Suppressor macrophage treated with lipopolysaccharide for 1 hour (primary cell): ENCODE data around the gene PLPPR1.
A peak's percentile ranks its signal among the peaks of the same experiment; 100 is the strongest.
"Not testable (repeated sequence)": the region's sequence is repeated elsewhere in the genome, so short reads cannot be mapped to it uniquely, and the experiment has no call there.

ENCODE experiments used
- DNase-seq, 3 donors: peaks; one replicate each; pipeline ENCODE4 v3.0.0-alpha.2; 2020 to 2022

PLPPR1 gene

DNA sequence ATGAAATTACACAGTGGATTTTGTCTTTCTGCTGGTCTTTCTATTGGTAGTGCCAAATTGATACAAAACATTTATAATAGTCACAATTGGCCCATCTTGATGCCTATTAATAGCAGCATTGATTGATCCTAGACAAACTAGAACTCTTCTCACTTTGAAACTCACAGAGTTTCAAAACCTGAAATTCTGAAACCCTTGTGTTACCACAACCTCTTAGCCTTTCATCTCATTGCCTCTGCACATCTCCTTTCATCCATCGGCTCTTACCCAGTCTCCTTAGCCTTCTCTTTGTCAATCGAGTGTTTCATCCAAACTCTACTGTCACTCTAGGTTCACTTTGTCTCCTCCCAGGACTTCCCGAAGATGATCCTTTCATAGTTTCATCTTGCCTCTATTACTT is 22.1 kb downstream of the PLPPR1 start:
- DNase-seq: no peak

DNA sequence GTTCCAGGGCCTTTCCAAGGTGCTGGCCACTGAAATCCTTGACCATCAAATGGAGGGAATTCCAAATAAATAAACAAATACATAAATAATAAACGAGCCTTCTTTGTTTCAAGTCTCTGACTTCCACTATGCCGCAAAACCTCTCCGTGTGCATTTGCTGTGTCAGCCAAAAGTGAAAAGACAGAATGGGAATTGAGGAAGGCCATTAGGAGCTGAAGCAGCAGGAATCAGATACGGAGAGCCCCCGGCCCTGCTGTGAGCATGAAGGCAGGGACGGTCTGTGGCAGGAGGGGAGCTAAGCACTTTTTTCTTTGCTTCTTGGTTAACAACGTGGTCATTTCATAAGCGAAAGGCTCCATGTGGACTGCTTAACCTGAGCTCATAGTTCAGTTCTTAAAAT is 26.1 kb downstream of the PLPPR1 start:
- DNase-seq: no peak

DNA sequence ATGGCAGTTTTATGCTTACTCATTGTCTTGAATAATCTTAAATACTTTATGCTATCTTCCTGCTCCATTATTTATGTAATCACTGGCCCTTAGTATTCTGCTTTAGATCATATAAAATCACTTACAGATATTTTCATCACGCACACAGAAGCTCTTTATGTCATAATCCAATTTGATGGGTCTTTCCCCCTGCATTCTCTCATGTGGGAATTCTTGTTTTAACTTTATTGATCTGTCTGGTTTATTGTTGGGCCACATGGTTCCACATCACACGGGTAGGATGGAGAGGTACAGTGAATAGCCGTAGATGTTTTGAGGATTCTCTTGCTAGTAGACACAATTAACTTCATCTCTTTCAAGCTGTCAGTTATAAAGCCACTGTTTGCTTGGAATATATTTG is 27.0 kb downstream of the PLPPR1 start:
- DNase-seq: no peak

DNA sequence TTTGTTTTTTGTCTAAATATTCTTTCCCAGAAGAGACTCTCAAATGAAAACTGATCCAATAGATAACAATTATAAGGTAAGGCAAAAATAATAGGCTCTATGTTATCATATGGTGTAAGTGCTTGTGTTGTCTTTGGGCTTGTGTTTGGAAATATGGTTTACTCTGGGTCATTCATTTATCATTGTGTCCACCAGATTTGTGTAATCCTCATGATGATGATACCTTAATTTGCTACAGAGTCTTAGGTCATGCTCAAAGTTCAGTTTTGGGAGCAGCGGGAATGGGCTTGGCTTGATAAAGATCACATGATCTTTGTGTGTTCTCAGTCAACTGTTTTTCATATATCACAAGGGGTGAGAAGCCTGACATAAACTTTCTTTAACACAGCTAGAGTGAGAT is 34.2 kb downstream of the PLPPR1 start:
- no peak for DNase-seq

DNA sequence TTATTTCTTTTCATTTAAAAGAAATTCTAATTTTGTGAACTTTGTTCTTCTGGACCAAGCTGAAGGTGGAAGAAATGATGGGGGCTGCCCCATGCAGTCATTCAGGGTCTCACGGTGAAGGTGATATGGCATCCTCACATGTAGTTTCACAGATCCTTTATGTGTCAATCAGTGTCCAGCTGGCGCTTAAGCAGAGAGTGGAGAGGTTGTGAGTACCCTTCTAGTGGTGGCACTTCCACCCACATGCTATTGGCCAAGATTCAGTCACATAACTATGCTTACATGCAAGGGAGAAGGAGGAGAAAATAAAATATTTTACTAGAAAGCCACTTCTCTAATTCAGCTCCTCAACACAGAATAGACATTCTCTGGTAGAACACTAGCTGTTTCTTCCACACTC is 34.7 kb downstream of the PLPPR1 start:
- DNase-seq: no peak

DNA sequence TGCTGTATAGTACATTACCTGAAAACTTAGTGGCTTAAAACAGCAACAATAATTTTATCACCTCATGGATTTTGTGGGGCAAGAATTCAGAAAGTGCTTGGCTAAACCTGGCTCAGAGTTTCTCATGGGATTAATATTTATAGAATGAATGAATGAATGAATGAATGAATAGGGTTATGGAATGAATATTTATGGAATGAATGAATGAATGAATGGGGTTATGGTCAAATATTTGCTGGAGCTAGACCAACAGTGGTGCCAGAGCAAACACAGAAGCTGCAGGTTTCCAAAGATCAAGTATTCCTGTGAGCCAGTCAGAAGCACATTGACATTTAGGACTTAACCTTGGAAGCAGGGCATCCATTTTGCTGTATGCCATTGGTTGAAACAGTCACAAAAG is 35.7 kb downstream of the PLPPR1 start:
- no peak for DNase-seq

DNA sequence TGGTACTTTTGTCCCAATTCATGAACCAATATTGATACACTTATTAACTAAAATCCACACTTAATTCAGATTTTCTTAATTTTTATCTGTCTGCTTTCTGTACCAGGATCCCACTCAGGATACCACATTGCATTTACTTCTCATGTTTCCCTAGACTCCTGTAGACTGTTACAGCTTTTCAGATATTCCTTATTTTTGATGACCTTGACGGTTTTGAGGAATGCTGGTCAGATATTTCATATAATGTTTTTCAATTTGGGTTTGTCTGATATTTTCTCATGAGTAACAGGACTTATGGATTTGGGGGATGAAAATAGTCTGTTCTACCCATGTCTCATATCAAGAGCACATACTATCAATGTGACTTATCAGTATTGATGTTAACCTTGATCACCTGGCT is 37.4 kb downstream of the PLPPR1 start:
- DNase-seq: no peak

DNA sequence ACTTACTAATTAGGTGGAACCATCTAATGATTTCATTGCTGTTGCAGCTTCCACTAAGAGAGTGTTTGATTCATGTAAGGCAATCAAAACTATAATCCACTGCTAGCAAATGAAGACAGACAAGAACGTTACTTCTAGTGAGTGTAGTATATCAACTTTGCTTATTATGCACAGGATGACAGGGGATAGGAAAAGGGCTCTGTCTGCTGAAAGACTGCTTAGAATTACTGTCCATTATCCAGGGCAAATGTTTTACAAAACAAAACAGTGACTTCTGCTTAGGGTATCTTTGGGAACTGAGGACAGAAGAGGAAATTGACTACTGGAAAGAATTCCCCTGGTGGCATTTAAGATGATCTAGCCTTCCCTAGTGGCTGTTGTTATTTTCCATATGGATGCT is 40.2 kb downstream of the PLPPR1 start:
- no peak for DNase-seq

DNA sequence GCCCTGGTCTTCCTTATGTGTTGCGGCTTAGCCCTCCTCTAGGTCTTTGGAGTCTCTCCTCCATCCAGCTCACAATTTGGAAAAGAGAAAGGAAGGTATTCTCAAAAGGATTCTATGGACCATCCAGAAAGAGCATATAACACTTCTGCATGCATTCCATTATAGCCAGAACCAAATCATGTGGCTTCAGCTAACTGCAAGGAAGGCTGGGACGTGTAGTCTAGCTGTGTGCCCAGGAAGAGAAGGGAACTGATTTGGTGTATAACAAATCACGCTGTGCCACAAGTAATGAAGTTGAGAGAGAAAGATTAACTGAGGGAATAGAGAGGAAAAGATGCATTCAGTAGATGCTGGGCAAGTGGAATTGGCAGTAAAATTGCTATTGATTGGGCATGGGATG is 43.7 kb downstream of the PLPPR1 start:
- no peak for DNase-seq

DNA sequence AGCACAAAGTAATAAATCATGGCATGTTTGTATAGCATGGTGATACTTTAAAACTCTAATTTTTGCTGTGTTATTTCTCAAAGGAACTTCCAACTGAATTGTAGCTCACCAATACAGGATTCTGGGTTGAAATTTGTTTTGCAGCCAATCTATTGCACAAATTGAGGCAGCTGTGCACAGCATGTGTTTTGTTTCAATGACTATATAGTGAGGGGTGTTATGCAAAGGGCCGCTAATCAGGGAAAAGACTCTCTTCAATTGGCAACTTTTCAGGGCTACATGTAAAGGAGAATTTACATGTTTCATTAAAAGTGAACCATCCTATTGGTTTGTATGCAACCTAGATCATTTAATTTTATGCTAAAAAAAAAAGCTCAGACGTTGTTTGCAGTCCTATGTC is 44.6 kb downstream of the PLPPR1 start:
- no peak for DNase-seq

DNA sequence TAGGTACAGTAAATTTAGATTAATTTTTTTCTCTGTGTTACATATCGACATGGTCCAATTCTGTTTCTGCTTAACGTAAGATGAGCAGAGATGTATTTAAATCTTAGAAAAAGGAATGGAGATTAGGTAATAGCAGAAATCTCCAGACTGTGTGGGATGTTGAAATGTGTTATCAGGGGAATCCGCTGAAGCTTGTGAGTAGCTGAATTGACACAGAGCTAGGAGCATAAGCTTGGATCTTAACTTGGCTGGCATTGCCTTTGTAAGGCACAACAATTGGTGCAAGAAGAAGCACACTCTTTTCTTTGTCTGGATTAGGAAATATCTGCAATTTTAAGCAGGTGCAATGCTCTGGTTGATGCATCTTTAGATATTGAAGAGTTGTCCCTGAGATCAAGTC is 53.1 kb downstream of the PLPPR1 start:
- no peak for DNase-seq

DNA sequence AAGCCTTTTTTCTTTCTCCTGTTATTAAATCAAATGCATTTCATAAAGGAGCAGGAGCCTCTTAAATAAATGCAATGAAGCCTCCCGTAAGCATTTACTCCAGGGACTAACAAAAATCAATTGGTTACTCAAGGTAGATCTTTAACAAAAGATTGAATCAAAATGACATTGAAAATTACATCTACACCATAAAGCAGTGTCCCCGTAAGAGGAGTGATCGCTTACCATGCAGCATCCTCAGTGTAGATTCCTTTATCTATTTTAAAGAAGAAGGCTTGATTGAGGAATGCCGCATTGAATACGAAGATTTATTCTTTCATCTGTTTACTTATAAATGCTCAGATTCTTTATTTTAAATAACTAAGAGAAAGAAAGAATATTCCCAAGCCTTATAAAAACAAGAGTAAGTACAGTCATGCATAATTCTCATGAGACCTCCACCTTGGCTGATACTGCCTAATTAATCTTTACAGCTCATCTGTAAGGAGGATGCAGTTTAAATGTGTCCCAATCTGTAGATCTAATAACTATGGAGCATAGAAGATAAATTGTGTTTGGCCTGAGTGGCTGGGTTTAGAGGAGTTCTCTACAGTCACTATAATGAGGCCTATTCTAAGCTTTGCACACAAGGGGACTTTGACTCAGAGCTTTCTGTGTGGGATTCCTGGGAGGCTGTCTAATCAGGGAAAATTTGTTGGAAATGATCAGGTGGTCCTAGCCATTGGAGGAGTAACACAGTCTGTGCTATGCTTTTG is 55.1 kb downstream of the PLPPR1 start:
- no peak for DNase-seq

DNA sequence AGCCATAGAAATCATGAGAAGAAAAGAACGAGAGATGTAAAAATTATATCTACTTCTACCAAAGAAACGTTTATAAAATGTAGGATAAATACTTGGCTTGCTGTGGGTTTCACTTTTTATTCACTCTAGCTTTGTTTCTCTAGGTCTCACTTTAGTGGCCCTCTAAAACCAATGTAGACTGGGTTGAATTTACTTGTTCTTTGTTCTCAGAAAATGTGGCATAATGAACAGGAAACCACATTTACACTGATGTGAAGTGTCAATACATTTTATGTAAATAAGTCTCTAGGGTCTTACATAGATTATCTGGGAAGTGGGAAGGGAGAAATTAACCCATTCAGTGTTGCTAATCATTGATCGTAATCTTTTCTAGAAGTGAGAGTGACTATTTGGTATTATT is 58.9 kb downstream of the PLPPR1 start:
- DNase-seq: no peak

DNA sequence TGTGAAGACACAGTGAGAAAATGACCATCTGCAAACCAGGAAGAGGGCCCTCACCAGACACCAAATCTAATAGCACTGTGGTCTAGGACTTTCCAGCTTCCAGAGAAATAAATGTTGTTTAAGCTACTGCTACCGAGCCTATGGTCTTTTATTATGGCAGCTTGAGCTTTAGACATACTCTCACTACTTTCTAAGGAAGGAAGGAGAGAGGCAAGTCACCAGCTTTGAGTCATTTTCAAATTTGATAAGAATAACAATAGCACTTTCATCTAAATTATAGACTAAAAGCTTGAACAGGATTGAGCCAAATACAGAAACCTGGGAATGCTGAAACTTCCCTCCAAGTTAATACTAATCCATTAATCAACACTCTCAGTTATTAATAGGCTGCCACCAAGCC is 64.4 kb downstream of the PLPPR1 start:
- DNase-seq: no peak

DNA sequence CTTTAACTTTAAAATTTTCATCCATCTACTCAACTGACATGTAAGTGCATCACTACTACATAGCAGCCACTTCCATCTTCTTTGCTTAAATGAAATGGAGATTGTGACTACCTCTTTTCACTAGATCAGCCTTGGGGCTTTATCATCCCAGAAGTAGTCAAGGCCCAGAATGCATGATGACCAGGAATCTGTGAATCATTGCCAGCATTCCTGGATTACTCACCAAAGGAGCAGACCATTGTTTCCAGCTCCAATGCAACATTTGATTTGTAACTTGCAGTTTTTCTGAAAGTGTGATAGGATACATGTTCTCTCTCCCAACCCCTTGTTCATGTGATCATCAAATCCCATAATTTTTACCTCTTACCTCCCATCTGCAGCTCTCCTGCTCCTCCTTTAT is 65.1 kb downstream of the PLPPR1 start:
- no peak for DNase-seq

DNA sequence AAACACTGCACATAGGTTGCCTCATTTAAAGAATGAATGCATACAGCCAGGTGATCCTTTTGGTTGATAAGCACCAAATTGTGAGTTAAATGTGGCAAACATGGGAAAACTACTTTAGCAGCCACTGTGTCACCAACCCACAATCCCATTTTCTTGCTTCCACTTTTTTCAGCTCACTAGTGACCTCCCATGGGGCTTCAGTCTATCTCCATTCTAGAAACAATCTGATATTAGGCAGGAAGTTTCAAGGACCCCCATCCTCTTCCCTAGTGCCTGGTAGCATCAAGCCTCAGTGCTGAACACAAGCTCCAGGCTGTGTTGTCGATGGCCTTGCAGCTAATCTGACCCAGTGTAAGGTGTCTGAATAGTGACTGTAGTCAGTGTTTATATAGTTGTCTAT is 66.2 kb downstream of the PLPPR1 start:
- no peak for DNase-seq

DNA sequence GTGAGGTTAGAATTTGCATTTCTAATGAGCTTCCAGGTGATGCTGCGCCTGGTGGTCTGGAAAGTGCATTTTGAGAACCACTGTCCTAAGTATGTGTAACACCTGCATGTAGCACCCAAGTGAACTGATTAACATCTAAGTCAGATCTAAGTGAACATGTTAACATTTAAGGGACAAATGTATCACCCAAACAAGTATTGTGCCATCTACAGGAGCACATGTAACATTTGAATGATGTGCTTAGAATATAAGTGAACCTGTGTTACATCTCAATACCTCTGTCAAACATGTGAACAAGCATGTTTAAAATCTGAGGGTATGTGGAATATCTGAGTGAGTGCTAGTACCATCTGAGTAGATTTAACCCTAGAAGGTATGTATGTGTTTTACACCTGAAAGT is 68.7 kb downstream of the PLPPR1 start:
- DNase-seq: no peak

DNA sequence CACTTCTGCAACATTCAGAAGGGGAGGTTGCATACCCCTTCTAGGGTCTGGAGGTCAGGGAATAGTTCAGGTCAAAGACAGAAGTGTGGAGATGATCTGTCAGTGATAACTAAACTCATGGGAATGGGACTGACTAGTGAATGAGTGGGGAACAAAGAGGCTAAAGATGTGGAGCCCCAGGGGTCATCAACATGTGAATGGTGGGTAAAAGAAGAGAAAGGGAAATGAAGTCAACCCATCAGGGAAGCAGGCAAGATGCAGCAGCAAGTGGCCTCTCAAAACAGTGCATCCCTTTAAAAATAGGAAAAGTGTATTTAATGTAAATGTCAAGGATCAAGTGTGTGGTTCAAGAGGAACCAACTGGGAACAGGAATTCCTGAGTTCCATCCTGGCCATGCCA is 69.9 kb downstream of the PLPPR1 start:
- DNase-seq: no peak

DNA sequence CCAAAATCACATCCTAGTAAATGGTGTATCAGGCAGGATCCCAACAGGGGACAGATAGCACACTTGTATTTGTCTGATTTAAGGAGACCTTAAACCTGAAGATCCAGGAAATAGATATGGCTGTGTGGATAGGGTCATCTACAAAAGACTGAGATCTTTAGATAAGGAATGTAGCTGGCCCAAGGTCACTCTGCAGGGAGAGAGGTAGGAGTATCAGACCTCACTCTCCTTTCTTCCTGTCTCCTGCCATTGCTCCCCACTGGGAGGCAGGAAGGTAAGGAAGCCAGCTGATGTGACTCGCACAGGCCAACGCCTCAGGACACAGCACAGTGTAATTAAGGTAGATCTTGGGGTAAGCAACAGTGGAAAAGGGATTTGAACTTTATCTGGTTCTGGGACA is 85.8 kb downstream of the PLPPR1 start:
- no peak for DNase-seq

DNA sequence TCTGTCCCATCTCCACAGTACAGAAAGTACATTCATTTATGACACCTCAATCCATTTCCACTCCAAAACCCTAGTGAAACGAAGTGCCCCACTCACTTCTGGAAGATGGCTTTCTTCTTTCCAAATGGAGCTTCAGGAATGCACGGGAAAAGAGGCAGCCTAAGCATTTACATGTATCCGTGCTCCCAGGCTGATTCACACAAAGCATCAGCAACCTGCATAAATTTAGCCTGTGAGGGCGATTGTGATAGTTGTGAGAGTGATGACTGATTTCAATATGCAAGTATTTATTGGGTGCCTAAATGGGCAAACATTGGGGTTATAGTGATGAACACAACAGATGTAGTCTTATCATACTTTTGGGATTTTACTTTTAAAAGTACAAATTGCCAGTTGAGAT is 86.6 kb downstream of the PLPPR1 start:
- no peak for DNase-seq

DNA sequence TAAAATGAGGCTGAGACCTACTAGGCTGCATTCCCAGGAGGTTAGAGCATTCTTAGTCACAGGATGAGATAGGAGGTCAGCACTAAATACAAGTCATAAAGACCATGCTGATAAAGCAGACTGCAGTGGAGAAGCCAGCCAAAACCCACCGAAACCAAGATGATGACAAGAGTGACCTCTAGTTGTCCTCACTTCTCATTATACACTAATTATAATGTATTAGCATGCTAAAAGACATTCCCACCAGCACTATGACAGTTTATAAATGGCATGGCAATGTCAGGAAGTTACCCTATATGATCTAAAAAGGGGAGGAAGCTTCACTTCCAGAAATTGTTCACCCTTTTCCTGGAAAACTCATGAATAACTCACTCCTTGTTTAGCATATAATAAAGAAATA is 88.6 kb downstream of the PLPPR1 start:
- DNase-seq: no peak

DNA sequence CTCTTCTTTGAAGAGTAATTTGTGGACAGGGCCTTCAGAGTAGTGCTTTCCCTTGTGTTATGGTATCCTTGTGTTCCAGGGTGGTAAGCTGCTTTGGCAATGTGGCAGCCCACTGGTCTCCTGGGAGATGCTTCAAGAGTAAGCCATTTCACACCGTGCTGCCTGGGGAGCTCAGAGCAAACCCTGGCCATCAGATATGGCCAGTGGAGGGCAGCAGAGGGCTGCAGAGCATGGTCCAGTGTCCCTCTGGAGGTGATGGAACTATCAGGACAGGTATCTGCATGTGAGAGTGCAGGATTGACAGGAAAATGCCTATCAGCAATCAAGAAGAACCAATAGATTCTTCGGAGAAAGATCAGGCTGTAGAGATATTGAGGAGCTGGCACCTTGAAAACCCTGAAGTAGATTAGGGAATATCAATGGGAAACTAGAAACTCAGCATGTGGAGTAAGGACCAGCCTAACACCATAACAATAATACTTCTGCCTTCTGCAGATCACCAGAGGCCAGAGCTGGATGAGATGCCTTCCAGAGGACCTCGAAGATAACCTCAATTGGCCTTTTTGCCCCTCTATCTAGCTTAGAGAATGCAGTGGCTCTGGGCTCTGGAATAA is 90.8 kb downstream of the PLPPR1 start:
- DNase-seq: peak in 2 of 3 donors; percentile 7 to 26

DNA sequence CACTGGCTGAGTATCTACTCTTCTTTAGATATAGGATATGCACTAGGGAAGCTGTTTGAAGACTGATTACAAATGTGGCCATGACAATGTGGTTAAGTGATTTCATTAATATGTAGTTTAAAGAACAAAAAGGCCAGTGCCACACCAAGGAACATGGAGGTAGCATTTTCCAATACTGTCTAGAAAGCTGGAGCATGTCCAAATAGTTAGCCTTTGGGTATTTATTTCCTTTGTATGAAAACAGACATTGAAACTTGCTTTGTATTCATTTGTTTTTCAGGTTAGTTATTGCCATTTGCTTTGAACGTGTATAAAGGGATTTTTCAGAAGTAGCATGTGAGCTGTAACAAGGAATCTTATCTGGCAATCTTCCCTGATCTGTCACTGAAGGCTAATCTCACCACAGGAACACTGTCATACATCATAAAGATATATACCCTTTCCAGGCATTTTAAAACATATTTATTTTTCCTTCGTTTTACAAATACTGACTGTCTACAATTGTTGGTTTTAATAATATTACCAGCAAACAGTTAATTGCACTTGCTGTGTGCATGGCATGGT is 93.4 kb downstream of the PLPPR1 start:
- no peak for DNase-seq

DNA sequence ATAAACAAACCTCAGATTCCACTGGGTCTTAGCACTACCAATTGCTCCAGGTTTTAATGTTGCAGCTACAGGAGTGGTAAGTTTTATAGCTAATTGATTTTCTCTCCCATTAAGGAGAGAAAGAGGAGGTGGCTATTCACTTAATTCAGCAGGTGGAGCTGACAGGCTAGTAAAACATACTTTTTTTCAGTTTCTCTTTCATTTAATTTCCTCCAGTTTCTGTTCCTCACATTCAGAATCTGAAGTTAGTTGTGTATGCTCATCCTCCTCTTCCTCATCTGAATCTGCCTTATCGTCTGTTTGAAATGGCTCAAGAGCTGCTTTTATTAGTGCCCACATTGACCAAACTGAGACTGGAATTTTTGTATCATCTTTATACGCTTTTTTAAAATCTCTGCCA is 98.0 kb downstream of the PLPPR1 start:
- no peak for DNase-seq

DNA sequence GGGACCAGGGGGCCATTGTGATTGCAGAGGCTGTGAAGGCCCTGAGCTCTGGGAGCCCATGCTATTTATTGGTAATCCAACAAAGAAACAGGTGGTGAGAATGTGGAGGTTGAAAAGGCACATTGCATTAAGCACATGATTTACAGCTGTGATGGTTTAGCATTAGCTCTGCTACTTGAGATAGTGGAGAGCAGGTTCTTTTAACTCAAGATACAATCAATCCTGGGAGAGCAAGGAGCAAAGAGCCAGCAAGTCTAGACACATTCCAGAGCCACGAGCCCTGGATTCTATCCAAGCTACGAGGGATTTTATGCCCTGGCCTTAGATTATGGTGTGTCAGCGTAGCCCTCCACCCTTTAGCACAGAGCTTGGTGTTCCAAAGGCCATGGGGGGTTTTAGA is 98.8 kb downstream of the PLPPR1 start:
- DNase-seq: not testable (repeated sequence)
